SJSA1 (cell line): ENCODE measurements around the gene NOTO. TPM values are rescaled to one million over a fixed set of nuclear protein-coding genes. Genes with fewer than 3 reads are reported as not detected.
A peak's percentile ranks its signal among the peaks of the same experiment; 100 is the strongest.

Experiments used
- DNase-seq, 2 experiments: peaks; one replicate each; pipeline ENCODE4 v3.0.0-alpha.2; 2015 to 2020; ENCODE audit warnings: low spot score in 2 of 2, low read depth in 1 of 2
- H3K27ac ChIP-seq: fragments of 250-450 bp; sonication (Bioruptor Pico); 2 replicates; pipeline ENCODE4 v1.5.1; 2020; ENCODE audit warnings: mild to moderate bottlenecking, moderate library complexity
- H3K27me3 ChIP-seq: fragments of 250-450 bp; sonication (Bioruptor Pico); replicated peaks from 2 replicates; pipeline ENCODE4 v1.5.1; 2020; ENCODE audit warnings: mild to moderate bottlenecking, moderate library complexity
- H3K36me3 ChIP-seq: fragments of 250-450 bp; sonication (Bioruptor Pico); 2 replicates; pipeline ENCODE4 v1.5.1; 2020; ENCODE audit warnings: mild to moderate bottlenecking
- H3K4me1 ChIP-seq: fragments of 250-450 bp; sonication (Bioruptor Pico); replicated peaks from 2 replicates; pipeline ENCODE4 v1.6.1; 2021; ENCODE audit warnings: mild to moderate bottlenecking
- H3K4me3 ChIP-seq: fragments of 250-450 bp; sonication (Bioruptor Pico); 2 replicates; pipeline ENCODE4 v1.5.1; 2020; ENCODE audit warnings: mild to moderate bottlenecking
- H3K9me3 ChIP-seq: fragments of 250-450 bp; sonication (Bioruptor Pico); replicated peaks from 2 replicates; pipeline ENCODE4 v1.5.1; 2020; ENCODE audit warnings: mild to moderate bottlenecking
- total RNA-seq: library from RNA; depleted of rRNA; stranded (reverse); fragments of >200 nt; shearing (Covaris generic); gene quantifications from 2 replicates; pipeline ENCODE4 v1.2.3, GENCODE V29; 2014; rRNA removed

The NOTO gene
- total RNA-seq, 1 experiment from 2014 or later, result not detected

GRCh38 chr2:73260338-73260984 lies 58.1 kb downstream of the NOTO start:
- peak; percentile 21 to 63 for DNase-seq
- H3K27ac ChIP-seq, result no peak overlapping the region

More at GRCh38 chr2:73260338-73260984, 58.1 kb downstream of the NOTO start:
- H3K9me3 ChIP-seq, result no peaks in the 10 kb centered on the region
- no peaks in the 10 kb centered on the region for H3K27me3 ChIP-seq
- no peak overlapping the region for H3K4me3 ChIP-seq
- no peaks in the 10 kb centered on the region for H3K4me1 ChIP-seq
- peaks cover 2% of the 10 kb centered on the region; the same call in 1 of the 2 replicates for H3K36me3 ChIP-seq

Other genes with a start within 250 kb of the NOTO start
- gene SFXN5, start 130.9 kb upstream of the NOTO start, total RNA-seq, result 8.2 and 13.3 TPM in 2 replicates
- gene RAB11FIP5, start 89.6 kb upstream of the NOTO start, total RNA-seq, result 15.5 and 23.0 TPM in 2 replicates
- 20.7 and 24.3 TPM in 2 replicates for gene SMYD5, start 11.7 kb downstream of the NOTO start, total RNA-seq
- 42.0 and 45.8 TPM in 2 replicates for gene PRADC1, start 30.7 kb downstream of the NOTO start, total RNA-seq
- 570 and 815 TPM in 2 replicates for gene CCT7, start 31.7 kb downstream of the NOTO start, total RNA-seq
- 0.05 and 0.72 TPM in 2 replicates for gene FBXO41, start 81.9 kb downstream of the NOTO start, total RNA-seq
- not detected in 2 replicates for gene EGR4, start 91.0 kb downstream of the NOTO start, total RNA-seq
- 12.8 and 22.3 TPM in 2 replicates for gene ALMS1, start 183.3 kb downstream of the NOTO start, total RNA-seq